Panc1 (cell line): ENCODE measurements around the gene INPP5A. TPM values are rescaled to one million over a fixed set of nuclear protein-coding genes. Genes with fewer than 3 reads are reported as not detected.

Source experiments
- ATAC-seq: fragments of 200-7000 bp; cut with Tn5 transposase; 2 replicates; pipeline ENCODE4 v1.9.1; 2020; ENCODE audit warnings: mild to moderate bottlenecking, moderate library complexity
- BruUV-seq: library from RNA; stranded (reverse); fragments of 400-500 nt; replicated peaks from 2 replicates; lab custom pipeline; 2021; lab: Mats Ljungman, UMichigan
- CTCF ChIA-PET: fragments of 300-600 bp; sonication (Branson Sonifier 250); formaldehyde crosslinking; loops from one replicate; lab custom pipeline; 2022; ENCODE audit warnings: antibody characterized with exemption; lab: Charles Lee
- POLR2A ChIA-PET: fragments of 300-600 bp; sonication (Branson Sonifier 250); formaldehyde crosslinking; loops from one replicate; lab custom pipeline; 2022; ENCODE audit warnings: antibody characterized with exemption; lab: Charles Lee
- DNase-seq: peaks from one replicate; pipeline ENCODE4 v3.0.0-alpha.2; 2010; ENCODE audit warnings: low read depth, low spot score
- H3K27ac ChIP-seq: 2 replicates; pipeline ENCODE4 v1.5.1; 2011; ENCODE audit warnings: mild to moderate bottlenecking, low read length, inconsistent platforms
- H3K27me3 ChIP-seq: fragments of 200-500 bp; sonication (Bioruptor generic); 2 replicates; pipeline ENCODE4 v1.6.0; 2014; ENCODE audit warnings: low read length, inconsistent platforms; ENCODE audit not compliant: control insufficient read depth, insufficient read depth
- H3K36me3 ChIP-seq: fragments of 200-500 bp; sonication (Bioruptor generic); 2 replicates; pipeline ENCODE4 v1.5.1; 2014; ENCODE audit warnings: inconsistent platforms, mild to moderate bottlenecking, low read length, moderate library complexity; ENCODE audit not compliant: control insufficient read depth, insufficient read depth
- H3K4me1 ChIP-seq: 2 replicates; pipeline ENCODE4 v1.5.1; 2011; ENCODE audit warnings: inconsistent platforms, mild to moderate bottlenecking, low read length, moderate library complexity; ENCODE audit not compliant: control insufficient read depth, insufficient read depth
- H3K4me3 ChIP-seq, 2 experiments: 2 replicates each; pipeline ENCODE4 v1.5.1; 2011 to 2012; ENCODE audit warnings: low read depth in 2 of 2, low read length in 2 of 2, mild to moderate bottlenecking in 2 of 2, inconsistent platforms in 1 of 2, moderate library complexity in 1 of 2
- H3K9me3 ChIP-seq: fragments of 200-500 bp; sonication (Bioruptor generic); 2 replicates; pipeline ENCODE4 v1.5.1; 2014; ENCODE audit warnings: low read depth, mild to moderate bottlenecking, inconsistent platforms, low read length, moderate library complexity; ENCODE audit not compliant: control insufficient read depth, insufficient read depth
- POLR2AphosphoS5 ChIP-seq: IDR thresholded peaks from 2 replicates; pipeline ENCODE4 v1.6.1; 2012; ENCODE audit warnings: mild to moderate bottlenecking, low read depth, low read length, moderate library complexity
- SIN3A ChIP-seq: IDR thresholded peaks from 2 replicates; pipeline ENCODE4 v1.6.1; 2012; ENCODE audit warnings: low read depth, mild to moderate bottlenecking, low read length, moderate library complexity, borderline replicate concordance; ENCODE audit not compliant: insufficient read depth
- TCF7L2 ChIP-seq: IDR thresholded peaks from 2 replicates; pipeline ENCODE4 v1.6.1; 2011; ENCODE audit warnings: mild to moderate bottlenecking, low read depth, low read length, inconsistent platforms
- in situ Hi-C: cut with HindIII; loops from 2 replicates; pipeline ENCODE4 v1.10.0; 2016; ENCODE audit warnings: low sequenced_read_pairs, low pct_unique_long_range_greater_than_20kb
- intact Hi-C: fragments of 100-400 bp; cut with micrococcal nuclease; formaldehyde crosslinking; loops from one replicate; pipeline ENCODE4 v1.10.0; 2022; ENCODE audit not compliant: unreplicated experiment
- total RNA-seq: library from RNA; stranded (reverse); gene quantifications from one replicate; pipeline ENCODE4 v1.2.1, GENCODE V29; 2021; ENCODE audit not compliant: unreplicated experiment
- TF ChIP-seq, protein P1 (sequence below), 2 experiments: IDR thresholded peaks; 2 replicates each; pipeline ENCODE4 v1.6.1; 2011 to 2012; ENCODE audit warnings: low read depth in 2 of 2, control low read depth in 1 of 2, low read length in 1 of 2, mild to moderate bottlenecking in 1 of 2, moderate library complexity in 1 of 2; ENCODE audit not compliant: insufficient read depth in 1 of 2
- TF ChIP-seq, protein P2 (sequence below): fragments of 450-650 bp; IDR thresholded peaks from 2 replicates; pipeline ENCODE4 v1.5.1; 2017; ENCODE audit warnings: mild to moderate bottlenecking

Gene INPP5A
- total RNA-seq, 1 experiment from 2014 or later: 60.0 TPM

DNA sequence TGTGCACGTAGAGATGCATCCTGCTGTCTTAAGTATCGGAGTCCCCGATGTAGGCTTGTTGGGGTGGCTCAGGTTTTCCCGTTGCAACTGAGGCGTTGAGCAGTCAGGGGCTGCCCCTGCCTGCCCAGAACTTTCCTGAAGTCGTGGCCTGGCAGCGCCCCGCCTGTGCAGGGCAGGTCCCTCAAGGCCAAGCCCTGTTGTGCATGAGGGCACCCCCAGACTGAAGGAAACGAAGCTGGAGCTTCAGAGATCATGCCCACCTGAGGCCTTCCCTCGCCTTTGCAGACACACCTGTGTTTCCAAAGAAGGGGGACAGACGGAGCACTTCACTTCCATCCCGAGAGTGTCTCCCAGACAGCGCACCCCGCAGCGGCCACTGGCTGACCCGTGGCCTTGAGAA, 127.3 kb downstream of the INPP5A start:
- no peak overlapping the region for H3K4me3 ChIP-seq
- TF ChIP-seq SIN3A: no peak
- no peak for TF ChIP-seq POLR2AphosphoS5
- TF ChIP-seq, protein P1, sequence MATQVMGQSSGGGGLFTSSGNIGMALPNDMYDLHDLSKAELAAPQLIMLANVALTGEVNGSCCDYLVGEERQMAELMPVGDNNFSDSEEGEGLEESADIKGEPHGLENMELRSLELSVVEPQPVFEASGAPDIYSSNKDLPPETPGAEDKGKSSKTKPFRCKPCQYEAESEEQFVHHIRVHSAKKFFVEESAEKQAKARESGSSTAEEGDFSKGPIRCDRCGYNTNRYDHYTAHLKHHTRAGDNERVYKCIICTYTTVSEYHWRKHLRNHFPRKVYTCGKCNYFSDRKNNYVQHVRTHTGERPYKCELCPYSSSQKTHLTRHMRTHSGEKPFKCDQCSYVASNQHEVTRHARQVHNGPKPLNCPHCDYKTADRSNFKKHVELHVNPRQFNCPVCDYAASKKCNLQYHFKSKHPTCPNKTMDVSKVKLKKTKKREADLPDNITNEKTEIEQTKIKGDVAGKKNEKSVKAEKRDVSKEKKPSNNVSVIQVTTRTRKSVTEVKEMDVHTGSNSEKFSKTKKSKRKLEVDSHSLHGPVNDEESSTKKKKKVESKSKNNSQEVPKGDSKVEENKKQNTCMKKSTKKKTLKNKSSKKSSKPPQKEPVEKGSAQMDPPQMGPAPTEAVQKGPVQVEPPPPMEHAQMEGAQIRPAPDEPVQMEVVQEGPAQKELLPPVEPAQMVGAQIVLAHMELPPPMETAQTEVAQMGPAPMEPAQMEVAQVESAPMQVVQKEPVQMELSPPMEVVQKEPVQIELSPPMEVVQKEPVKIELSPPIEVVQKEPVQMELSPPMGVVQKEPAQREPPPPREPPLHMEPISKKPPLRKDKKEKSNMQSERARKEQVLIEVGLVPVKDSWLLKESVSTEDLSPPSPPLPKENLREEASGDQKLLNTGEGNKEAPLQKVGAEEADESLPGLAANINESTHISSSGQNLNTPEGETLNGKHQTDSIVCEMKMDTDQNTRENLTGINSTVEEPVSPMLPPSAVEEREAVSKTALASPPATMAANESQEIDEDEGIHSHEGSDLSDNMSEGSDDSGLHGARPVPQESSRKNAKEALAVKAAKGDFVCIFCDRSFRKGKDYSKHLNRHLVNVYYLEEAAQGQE (IDR thresholded peaks at IDR 0.05; ENCODE audit: insufficient read depth in 1 of 2, low read depth in 2 of 2, low read length in 1 of 2): no peak
- TF ChIP-seq TCF7L2: no peak
- intact Hi-C loops: loop anchor here (5.0 kb wide), 1 partner anchor 122 kb away; the partner anchor contains the start of gene NKX6-2
- ChIA-PET POLR2A (interaction anchor here (0.7 kb wide), 1 partner anchor 304 kb away, joined by 3 read pairs; no protein-coding TSS in a partner anchor), CTCF (interaction anchor here (1.3 kb wide), 1 partner anchor 10 kb away, joined by 3 read pairs; no protein-coding TSS in a partner anchor)
- no peaks in the 10 kb centered on the region for H3K27me3 ChIP-seq
- in situ Hi-C loops: no loop called here
- no peak for ATAC-seq
- peak overlapping the region; percentile 55 for H3K27ac ChIP-seq
- H3K4me1 ChIP-seq: peaks cover 62% of the 10 kb centered on the region
- no TSS peak for BruUV-seq
- no peak for DNase-seq
- no peaks in the 10 kb centered on the region for H3K9me3 ChIP-seq
- no peaks in the 10 kb centered on the region for H3K36me3 ChIP-seq

DNA sequence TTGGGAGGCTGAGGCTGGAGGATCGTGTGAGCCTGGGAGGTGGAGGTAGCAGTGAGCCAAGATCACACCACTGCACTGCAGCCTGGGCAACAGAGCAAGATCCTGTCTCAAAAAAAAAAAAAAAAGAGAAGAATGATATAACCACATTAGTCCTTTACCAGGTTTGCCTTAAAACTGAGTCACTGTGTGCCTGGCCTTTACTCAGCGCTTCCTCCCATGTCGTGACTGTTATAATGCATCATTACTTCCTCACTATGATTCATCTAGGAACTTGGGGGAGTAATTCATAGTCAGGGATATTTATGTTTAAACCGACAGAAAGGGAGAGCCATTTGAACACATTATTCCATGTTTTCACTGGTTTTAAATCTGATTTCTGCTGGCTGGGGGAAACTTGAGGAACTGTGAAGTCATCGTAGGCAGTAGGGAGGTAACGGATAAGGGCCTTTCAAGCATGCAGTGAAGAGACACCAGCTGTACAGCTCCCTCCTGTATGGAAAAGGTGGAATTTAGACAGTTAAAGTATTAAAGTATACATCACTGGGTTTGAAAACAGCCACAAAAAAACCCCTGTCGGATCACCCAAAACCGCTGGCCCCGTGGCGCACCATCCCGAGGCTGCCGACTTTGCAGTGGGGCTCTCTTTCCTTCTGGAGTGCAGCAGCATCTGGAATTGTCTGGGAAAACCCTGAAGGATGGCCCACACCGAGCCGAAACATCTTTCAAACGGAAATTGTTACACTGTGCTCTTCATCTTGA, 128.5 kb downstream of the INPP5A start:
- H3K4me3 ChIP-seq: peak overlapping the region; percentile 27 to 52
- DNase-seq: peak; percentile 97
- peak overlapping the region; percentile 82 for H3K27ac ChIP-seq
- TF ChIP-seq POLR2AphosphoS5 (peak; percentile 63; the same call in 1 of the 2 replicates), TCF7L2 (no peak)
- in situ Hi-C loops (no loop called here), intact Hi-C loops (no loop called here)
- BruUV-seq: TSS peak; percentile 88
- ATAC-seq: peak; percentile 79
- no peaks in the 10 kb centered on the region for H3K36me3 ChIP-seq
- peaks cover 65% of the 10 kb centered on the region for H3K4me1 ChIP-seq
- H3K27me3 ChIP-seq: no peaks in the 10 kb centered on the region
- ChIA-PET POLR2A (no interaction called here), CTCF (interaction anchor here (0.7 kb wide), 1 partner anchor 11 kb away, joined by 4 read pairs; no protein-coding TSS in a partner anchor)
- H3K9me3 ChIP-seq: no peaks in the 10 kb centered on the region

DNA sequence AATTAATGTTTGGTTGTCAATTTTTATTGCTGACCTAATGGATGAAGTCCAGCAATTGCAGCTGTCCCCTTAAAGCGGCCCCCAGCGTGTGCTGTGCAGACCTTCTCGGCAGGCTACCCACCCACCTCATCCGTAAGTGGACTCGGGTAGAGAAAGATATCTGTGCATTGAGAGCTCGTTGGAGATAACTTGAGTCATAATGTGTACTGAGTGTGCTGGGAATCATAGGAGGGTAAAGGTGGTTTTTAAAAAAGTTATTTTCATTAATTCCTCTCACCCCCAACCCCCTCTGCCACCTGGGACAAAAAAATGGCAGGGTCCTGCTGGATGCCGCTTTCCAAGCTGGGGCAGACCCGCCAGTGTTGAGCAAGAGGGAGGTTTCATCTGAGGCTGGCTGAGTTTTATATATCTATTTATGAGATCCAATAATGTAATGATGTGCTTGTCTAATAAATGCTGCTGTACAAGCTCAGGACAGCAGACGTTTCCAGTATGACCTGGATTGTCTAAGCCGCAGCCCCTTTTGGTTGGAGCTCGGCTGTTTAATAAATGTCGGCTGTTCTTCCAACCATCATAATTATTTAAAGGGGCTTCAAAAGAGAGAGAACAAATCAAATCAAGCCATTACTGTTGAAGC, 129.2 kb downstream of the INPP5A start:
- Histone ChIP-seq H3K4me1 (peaks cover 65% of the 10 kb centered on the region), H3K36me3 (no peaks in the 10 kb centered on the region), H3K27ac (peak overlapping the region; percentile 82), H3K4me3 (peak overlapping the region; percentile 27 to 52), H3K9me3 (peaks cover under 1% of the 10 kb centered on the region; the same call in 1 of the 2 replicates), H3K27me3 (no peaks in the 10 kb centered on the region)
- in situ Hi-C loops (no loop called here), intact Hi-C loops (no loop called here)
- ChIA-PET POLR2A (interaction anchor here (0.5 kb wide), 1 partner anchor 191 kb away, joined by 7 read pairs; no protein-coding TSS in a partner anchor), CTCF (no interaction called here)
- no TSS peak for BruUV-seq
- DNase-seq: no peak
- peak; percentile 21 for ATAC-seq
- TF ChIP-seq, protein P2, sequence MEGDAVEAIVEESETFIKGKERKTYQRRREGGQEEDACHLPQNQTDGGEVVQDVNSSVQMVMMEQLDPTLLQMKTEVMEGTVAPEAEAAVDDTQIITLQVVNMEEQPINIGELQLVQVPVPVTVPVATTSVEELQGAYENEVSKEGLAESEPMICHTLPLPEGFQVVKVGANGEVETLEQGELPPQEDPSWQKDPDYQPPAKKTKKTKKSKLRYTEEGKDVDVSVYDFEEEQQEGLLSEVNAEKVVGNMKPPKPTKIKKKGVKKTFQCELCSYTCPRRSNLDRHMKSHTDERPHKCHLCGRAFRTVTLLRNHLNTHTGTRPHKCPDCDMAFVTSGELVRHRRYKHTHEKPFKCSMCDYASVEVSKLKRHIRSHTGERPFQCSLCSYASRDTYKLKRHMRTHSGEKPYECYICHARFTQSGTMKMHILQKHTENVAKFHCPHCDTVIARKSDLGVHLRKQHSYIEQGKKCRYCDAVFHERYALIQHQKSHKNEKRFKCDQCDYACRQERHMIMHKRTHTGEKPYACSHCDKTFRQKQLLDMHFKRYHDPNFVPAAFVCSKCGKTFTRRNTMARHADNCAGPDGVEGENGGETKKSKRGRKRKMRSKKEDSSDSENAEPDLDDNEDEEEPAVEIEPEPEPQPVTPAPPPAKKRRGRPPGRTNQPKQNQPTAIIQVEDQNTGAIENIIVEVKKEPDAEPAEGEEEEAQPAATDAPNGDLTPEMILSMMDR: no peak
- TF ChIP-seq POLR2AphosphoS5: no peak
- no peak for TF ChIP-seq SIN3A
- no peak for TF ChIP-seq TCF7L2
- TF ChIP-seq, protein P1 (IDR thresholded peaks at IDR 0.05; ENCODE audit: insufficient read depth in 1 of 2, low read depth in 2 of 2, low read length in 1 of 2): no peak
